GM19452 (cell line): ENCODE results near the gene NFIX.
"Not testable (repeated sequence)": the region's sequence is repeated elsewhere in the genome, so short reads cannot be mapped to it uniquely, and the experiment has no call there.

Source experiments
- ATAC-seq: cut with Tn5 transposase; IDR thresholded peaks from one replicate; pipeline ENCODE4 v1.9.1; 2021; ENCODE audit not compliant: unreplicated experiment

The NFIX gene

GRCh38 chr19:12994701-12995595 lies at the start of gene NFIX:
NFIX (plus strand) TSS chr19:12995475; CDS start chr19:12995838, 363 bp downstream.
- ATAC-seq, result no peak

GRCh38 chr19:12945479-12946091 lies 49.7 kb upstream of the NFIX start, which contains the start of gene RAD23A:
RAD23A (plus strand) TSS chr19:12945862; CDS start chr19:12945949, 87 bp downstream.
- peak; percentile 75 for ATAC-seq

- ATAC-seq, result peak; percentile 39
Measured at GRCh38 chr19:12946092-12946721, 49.1 kb upstream of the NFIX start.

DNA sequence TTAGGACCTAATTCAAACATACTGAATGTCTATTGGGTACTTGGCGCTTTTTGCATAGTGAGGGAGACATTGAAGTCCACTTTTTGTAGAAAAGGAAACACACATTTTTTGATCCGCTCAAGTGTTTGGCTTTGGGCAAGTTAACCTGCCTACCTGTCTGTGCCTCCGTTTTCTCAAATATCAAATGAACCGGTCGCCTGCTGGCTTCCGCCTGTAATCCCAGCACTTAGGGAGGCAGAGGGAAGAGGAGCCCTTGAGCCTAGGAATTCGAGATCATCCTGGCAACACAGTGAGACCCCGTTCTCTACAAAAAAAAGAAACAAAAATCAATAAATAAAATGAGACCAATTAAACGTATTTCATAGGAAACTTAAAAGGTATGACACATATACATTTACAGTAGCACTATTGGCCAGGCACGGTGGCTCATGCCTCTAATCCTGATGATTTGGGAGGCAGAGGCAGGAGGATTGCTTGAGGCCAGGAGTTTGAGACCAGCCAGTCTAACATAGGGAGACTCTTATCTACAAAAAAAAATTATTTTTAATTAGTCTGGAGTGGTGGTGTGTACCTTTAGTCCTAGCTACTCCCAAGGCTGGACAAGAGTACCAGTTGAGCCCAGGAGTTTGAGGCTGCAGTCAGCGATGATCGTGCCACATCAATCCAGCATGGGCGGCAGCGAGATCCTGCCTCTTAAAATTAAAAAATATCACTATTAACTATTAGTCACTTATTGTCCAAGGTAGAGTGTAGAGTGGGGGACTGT lies 48.4 kb upstream of the NFIX start:
- ATAC-seq, result no peak

GRCh38 chr19:12947702-12948611 lies 47.3 kb upstream of the NFIX start:
- no peak for ATAC-seq

- no peak for ATAC-seq
Measured at GRCh38 chr19:12948612-12949362, 46.5 kb upstream of the NFIX start.

GRCh38 chr19:12949363-12950283 lies 45.7 kb upstream of the NFIX start:
- no peak for ATAC-seq

- not testable (repeated sequence) for ATAC-seq
Measured at GRCh38 chr19:12952050-12952449, 43.2 kb upstream of the NFIX start.

DNA sequence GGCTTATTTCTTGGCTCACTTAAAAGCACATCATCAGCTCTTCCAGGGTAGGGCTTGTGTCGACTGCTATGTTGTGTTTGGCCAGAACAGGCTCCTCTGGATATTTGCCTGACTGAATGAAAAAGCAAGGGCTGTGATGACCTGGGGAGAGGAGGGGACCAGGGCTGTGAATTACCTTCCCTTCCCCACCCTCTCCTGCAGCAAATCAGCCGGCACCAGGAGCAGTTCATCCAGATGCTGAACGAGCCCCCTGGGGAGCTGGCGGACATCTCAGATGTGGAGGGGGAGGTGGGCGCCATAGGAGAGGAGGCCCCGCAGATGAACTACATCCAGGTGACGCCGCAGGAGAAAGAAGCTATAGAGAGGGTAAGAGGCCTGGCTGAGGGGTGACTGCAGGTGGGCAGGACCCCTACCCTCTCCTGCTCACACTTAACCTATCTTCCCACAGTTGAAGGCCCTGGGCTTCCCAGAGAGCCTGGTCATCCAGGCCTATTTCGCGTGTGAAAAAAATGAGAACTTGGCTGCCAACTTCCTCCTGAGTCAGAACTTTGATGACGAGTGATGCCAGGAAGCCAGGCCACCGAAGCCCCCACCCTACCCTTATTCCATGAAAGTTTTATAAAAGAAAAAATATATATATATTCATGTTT lies 42.7 kb upstream of the NFIX start:
- no peak for ATAC-seq

- ATAC-seq, result no peak
Measured at GRCh38 chr19:12953138-12953798, 42.0 kb upstream of the NFIX start.

GRCh38 chr19:12953799-12954611 lies 41.3 kb upstream of the NFIX start:
- ATAC-seq, result no peak

DNA sequence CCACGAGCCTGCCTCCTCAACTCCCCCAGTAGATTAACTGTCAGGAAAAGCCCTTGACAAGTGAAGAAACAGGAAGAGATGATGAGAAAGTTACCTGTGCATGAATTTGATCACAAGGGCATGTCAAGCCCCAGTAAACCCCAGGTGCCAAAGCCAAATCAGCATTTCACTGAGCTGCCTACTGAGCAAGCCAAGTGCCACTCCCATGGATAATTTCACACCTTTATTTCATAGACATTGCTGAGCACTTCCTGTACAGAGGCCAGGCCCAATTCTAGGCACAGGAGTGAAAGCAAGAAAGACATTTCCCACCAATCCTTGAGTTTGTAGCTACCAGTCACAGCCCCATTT lies 40.7 kb upstream of the NFIX start:
- no peak for ATAC-seq

DNA sequence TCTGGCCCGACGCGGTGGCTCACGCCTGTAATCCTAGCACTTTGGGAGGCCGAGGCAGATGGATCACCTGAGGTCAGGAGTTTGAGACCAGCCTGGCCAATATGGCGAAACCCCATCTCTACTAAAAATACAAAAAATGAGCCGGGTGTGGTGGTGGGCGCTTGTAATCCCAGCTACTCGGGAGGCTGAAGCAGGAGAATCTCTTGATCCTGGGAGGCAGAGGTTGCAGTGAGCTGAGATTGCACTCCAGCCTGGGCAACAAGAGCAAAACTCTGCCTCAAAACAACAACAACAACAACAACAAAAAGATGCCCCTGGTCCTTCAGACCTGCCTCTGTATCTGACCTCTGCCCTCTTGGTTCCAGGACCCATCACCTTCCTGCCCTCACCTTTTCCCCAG lies 39.7 kb upstream of the NFIX start:
- ATAC-seq, result not testable (repeated sequence)

GRCh38 chr19:12955996-12956395 lies 39.3 kb upstream of the NFIX start:
- ATAC-seq, result no peak

- no peak for ATAC-seq
Measured at GRCh38 chr19:12956446-12957388, 38.6 kb upstream of the NFIX start, which contains the start of gene GADD45GIP1. GADD45GIP1 (minus strand) TSS chr19:12957223; CDS start chr19:12957212, 11 bp downstream.
